Hematopoietic multipotent progenitor cell treated with erythropoietin and hydrocortisone succinate and interleukin-3 and kit ligand, for 15 days (in vitro differentiated cells): Measurements from ENCODE around the gene ESR1.
"Not testable (repeated sequence)": the region's sequence is repeated elsewhere in the genome, so short reads cannot be mapped to it uniquely, and the experiment has no call there.

ENCODE experiments used
- DNase-seq: peaks from one replicate; pipeline ENCODE4 v3.0.0-alpha.2; 2015; ENCODE audit warnings: low spot score

The ESR1 gene

DNA sequence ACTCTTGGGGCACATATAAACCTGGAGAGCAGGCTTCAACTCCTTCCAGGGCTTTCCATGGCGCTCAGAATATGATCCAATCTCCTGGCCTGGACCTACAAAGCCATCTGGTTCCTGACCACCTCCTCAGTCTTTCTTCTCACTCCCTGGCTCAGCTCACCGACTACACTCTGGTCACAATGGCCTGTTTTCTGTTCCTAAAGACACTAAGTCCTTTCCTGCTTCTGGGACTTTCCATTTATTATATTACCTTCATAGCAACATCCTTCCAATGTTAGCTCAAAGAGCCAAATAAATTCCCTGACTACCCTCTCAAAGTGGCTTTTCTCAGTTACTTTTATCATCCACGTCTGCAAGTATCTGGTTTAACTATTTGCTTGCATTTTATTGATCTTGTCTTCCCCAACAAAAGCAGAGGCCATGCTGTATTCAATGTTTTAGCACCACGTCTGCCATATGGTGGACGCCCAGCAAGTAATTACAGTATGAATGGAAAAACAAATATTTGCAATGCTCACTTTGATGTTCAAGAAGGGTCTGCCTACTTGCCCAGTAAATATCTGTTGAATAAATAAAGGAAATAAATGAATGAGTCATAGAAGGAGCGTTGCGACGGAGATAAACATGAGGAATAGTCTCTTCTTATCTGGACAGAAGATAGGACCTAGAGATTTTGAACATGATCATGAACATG lies 328.4 kb downstream of the ESR1 start:
- no peak for DNase-seq

DNA sequence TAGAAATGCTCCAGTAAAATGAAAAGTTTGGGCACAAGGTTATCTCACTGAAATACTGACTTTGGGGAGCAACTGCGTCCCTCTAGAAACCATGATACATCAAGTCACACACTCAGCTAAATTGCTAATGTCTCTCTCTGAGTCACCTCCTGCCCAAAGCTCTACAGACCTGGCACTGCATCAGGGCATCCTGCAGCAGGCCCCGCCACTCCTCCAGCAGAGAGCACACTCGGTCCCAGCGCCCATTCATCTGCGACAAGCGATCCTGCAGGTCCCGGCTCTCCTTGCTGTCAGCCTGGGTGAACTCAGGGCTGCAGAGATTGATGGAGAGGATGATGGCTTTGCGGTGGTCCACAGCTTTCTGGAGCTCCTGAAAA lies 329.0 kb downstream of the ESR1 start:
- no peak for DNase-seq

DNA sequence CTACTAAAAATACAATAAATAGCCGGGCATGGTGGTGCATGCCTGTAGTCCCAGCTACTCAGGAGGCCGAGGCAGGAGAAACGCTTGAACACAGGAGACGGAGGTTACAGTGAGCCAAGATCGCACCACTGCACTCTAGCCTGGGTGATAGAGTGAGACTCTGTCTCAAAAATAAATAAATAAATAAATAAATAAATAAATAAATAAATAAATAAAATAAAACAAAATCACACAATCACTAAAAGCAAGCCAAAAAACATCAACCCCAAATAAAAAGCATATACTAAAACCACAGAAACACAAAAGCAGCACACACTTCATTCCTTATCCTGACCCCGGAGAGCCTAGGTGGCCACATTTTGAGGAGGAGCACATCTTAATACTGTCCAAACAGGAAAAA lies 330.9 kb downstream of the ESR1 start:
- DNase-seq: not testable (repeated sequence)

DNA sequence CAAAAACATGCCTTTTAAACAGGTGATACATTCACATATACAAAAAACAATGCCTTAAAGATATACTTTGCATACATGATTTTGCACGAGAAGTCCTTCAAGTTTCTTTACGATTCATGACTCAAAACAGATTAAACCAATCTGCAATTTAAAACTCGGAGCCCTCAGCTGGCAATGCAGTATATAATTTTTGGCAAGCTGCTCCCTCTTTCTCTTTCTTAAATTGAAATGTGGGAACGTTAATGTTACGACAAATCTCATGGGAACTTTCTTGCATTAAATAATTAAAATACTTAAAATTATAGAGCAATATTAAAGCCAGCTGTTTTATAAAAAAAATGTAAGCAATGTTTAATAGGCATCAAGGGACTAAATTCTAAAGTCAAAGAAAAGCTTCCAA lies 334.6 kb downstream of the ESR1 start:
- no peak for DNase-seq

DNA sequence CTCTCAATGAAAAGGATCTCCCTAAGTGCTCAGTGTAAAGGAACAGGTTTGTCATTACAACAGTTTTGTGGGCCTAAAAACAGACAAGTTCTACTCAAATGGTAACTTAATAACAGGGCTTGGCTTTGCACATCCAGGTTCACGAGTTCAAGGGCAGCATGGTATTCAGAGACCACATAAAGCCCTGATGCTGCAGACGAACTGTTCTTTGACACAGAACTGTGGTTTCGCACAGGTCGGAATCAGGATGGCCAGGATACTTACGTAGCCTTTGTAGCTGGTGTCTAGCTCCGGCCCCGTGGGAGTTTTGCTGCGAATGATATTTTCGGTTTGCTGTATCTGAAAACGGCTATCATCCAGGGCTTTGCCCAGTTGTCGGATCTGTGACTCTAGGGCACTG lies 335.9 kb downstream of the ESR1 start:
- no peak for DNase-seq

DNA sequence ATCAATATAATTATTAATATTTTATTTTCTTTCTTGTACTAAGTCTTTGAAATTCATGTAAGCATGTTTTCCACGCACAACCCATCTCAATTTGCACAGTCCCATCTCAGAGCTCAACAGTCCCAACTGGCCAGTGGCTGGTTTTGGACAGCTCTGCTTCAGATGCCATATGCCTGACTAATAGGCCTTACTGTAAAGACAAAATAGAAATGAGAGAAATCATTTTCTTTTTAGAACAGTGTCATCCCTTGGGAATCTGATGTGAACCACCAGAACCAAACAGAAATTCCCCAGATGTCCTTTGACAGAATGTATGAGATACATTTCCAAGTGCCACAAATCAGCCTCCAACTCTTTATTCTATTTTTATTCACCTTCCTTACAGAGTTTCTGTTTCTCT lies 338.9 kb downstream of the ESR1 start:
- no peak for DNase-seq

DNA sequence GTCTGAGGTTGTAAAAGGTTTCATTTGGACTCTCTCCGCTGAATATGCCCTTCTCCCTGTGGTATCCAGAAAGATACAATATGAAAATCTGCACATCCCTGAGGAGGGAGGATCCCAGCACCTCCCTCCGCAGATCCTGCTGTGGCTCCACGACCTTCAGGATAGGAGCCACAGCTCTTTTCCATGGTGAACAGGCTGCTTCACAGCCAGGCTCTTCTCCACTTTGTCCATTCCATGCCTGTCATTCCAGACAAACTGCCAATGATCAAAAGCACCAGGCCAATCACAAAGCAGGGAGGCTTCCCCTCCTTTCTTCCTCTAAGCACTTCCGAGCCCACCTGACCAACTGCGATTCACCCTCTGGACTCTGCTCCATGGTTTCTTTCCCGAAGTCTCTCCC lies 339.8 kb downstream of the ESR1 start:
- DNase-seq: no peak

DNA sequence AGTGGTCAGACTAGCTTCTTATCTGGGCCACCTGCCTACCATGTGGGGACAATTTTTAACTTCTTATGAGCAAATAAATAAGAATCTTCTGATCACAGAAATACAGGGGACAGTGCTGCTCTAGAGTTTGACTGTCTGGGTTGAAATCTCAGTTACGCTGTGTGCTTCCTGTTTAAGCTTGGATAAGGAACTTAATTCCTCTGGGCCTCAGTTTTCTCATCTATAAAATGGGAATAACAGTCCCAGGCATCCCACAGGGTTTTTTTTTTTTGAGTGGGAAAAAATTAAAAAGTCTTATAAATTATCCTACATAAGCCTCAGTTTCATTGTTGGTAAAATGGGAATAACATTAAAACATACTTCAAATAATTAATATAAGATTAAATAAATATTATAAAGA lies 340.9 kb downstream of the ESR1 start:
- DNase-seq: no peak

DNA sequence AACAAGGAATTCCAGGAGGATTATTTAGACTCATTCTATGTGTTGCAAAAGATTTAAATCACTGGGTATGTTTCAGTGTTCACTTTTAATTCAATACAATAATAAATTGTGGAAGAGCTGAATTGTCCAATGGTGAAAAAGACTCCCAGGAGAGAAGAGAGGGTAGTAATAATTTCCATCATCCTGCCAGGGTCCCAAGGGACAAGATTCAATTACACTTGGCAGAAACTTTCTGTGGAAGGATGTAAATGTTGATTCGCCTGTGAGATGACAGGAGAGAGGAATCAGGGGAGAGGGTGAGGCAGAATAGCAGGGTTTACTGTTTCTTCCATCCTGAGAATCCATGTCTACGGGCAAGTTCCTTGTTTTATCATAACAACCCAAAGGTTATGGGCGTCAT lies 342.7 kb downstream of the ESR1 start:
- DNase-seq: no peak

DNA sequence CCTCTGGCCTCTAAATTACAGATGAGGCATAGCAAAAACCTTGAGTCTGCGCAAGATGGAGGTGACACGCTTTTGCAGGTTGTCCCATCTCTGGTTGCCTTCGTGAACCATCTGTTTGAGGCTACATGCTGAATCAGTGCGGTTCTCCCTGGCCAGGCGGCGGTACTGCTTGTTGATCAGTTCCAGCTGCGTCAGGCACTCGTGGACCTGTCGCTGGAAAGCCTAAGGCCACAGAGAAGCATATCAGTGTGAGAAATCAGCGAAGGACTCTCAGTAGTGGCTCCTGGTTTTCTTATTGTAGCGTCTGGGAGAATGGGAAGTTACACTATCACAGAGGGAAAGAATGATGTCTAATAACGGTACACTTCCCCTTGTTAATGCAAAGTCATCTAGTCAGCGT lies 344.4 kb downstream of the ESR1 start:
- no peak for DNase-seq

DNA sequence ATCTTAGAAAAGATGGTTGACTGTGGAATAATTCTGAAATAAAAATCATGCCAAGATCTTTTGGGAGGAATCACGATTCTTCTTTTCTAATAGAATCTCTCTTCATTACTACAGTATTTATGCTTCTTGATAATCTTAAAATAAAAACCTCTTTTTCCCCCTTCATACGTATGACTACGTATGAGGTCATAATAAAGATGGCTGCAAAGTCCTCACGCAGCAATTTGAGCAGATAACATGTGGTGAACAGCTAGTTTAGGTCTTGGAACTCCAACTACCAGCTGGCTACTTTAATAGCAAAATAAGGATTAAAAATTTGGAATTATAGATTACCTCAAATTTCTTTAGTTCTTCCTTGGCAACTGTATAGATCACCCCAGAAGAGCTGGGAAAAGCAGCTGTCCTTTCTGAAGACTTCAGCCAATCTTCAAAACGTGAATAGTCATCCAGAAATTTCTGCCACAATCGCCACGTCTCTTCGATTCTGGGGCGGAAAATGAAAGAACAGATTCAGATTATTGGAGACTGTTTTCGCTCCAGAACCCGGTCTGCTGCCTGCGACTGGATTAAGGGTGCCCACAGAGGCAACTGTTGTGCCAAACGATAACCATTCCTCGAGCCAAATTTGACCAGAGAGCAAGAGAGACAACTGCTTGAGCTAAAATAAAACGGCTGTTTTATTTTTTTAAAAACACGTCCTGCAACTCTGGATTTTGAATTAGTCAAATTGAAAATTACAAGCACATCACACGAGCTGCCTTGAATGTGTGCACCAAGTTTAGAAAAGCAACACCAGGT lies 347.3 kb downstream of the ESR1 start:
- no peak for DNase-seq

DNA sequence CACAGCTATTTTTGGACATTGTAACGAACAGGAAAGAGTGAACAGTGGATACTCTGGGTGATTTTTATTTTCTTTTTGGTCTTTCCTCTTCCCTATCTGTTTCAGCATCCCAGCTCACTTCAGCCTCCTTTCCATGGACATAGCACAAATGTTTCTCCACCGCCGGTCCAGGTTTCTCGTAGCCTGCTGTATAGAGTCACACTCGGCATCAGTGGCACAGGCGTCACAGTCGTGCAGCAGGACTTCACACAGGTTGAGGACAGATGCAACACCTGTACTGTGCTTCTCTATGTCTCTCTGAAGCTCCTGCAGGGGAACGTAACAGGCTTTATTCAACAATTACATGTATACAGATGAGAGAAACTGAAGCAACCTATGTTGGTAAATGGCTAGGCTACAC lies 348.3 kb downstream of the ESR1 start:
- no peak for DNase-seq

DNA sequence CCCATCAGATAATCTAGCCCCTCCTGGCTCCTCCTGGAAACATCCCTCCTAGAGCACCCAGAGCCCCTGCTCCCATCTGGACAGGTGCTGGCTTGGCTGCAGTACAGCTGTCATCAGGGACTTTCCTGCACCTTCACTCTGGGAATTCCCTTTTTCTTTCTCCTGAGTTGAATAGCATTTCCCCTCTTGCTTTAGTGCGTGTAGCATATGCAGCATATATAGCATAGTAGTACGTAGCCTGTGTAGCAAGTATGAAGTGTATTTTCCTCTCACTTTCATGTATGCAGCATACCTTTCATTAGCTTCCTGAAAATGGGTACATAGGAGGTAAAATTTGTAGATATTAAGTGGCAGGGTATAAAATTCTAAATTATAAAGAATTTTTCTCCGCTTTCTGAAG lies 352.9 kb downstream of the ESR1 start:
- DNase-seq: no peak

DNA sequence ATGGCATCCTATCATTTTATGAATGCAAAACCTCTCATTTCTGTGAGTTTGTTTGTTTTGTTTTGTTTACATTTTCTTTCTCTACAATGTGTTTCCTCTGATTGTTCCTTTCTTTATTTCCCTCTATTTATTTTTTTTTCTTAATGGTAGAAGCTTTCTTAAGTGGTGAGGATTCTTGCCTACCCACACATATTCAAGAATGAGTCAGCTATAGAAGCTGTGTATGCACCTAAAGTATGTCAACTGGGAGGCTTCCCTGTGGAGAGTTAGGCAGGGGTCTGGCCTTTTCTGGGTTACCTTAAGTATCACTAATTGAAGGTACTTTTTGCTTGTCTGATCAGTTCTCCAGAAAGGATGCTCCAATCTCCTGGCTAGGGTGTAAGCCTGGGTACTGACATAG lies 354.0 kb downstream of the ESR1 start:
- DNase-seq: no peak

DNA sequence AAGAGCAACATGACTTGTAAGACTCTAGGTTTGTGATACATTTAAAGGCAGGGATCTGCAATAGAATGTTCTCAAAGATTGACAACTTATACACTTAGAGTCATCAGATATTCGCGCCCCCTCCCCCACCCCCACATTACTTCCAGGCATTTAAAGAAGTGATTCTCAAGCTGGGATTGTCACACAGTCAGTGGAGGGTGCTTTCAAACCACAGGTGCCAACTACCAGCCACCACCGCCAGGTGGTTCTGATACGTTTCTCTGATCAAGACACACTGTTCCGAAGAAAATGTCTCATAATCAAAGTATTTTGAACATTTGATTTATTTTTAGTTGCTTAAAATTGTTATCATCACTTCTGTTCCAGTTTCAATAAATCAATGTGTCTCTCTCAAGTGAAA lies 357.5 kb downstream of the ESR1 start:
- DNase-seq: no peak

DNA sequence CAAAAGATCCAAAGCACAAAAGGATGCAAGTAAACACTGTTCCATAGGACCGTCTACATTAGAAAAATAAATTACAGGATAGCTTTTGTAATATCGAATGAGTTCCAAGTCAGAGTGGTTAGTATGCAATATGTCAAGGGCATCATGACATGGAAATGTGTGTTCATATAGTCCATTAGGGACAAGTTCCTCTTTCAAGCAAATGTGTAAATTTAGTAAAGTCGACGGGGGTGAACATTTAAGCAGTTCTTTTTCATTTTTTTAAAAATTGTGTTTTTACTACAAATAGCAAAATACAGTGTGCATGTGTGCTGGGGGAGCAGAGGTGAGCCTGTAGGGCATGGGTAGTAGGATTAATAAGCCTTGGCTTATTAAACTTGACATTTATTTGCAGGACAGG lies 359.0 kb downstream of the ESR1 start:
- no peak for DNase-seq

DNA sequence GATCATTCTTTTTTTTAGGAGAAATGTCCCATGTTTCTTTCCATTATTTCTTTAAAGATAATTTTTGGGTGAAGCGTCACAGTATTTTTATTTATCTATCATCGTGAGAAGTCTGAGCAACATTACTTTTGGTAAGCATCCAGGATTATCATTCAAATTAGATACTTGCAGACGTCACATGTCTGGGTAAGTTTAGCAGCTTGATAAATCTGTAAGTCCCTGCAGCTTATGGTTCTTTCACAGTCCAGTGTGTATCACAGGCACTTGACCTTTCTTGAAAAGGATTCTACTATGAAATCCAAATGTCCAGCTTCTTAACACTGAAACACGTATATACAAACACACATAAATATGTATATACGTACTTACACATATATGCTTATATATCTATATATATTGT lies 359.4 kb downstream of the ESR1 start:
- no peak for DNase-seq

DNA sequence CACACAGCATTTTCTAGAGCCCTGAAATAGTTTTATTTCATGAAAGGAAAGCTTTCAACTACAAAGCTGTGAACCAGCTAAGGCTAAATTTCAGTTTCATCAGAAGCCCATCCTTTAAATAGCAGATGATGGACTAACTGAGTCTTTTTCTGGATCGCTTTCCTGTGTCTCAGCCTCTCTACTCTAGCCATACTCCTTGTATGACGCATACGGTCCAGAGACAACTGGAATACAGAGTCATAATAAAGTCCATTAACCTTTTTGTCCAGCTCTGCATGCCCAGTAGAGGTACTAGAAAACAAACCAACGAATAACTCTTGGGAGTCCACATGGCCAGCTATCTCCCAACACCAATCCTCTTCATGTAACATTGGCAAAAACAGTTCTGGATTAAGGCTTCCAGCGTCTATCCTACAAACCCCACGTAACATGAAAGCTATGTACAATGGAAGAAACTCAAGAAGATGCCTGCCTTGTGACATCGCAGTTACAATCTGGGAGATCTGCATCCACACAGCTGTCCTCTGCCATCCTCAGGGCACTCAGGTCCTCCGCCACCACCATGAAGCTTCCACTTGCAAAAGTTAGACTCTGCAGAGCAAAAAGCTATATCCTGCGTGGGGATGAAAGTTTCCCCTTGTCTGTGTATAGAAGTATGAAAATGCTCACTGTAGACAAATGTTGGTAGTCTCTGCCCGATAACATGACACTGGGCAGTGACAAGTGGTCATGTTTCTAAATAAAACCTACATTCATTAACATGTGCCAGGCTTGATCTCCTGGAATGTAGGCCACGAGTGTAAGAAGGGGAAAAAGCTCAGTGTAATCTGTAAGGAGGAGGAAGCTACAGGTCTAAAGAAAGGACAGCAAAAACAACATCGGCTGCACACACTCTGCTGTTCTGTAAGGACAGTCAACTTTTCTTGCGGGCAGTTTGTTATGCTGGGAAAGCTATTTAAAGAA lies 360.4 kb downstream of the ESR1 start:
- DNase-seq: no peak

DNA sequence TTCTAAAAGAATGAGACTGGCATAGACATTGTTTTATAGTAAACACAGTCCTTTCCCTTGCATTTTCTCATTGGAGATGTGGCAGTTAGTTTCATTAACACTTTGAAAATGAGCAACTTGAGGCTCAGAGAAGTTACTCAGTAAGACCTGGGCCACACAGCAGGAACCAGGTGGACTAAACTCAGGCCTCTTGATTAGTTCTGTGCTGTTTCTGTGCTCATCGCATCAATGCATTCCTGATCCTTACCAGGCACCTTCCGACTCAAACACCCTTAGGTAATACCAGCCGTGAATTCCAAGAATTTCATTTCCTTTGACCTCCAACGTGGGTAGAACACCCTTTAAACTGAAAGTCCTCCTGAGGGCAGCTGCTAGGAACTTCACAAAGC lies 362.8 kb downstream of the ESR1 start:
- no peak for DNase-seq

DNA sequence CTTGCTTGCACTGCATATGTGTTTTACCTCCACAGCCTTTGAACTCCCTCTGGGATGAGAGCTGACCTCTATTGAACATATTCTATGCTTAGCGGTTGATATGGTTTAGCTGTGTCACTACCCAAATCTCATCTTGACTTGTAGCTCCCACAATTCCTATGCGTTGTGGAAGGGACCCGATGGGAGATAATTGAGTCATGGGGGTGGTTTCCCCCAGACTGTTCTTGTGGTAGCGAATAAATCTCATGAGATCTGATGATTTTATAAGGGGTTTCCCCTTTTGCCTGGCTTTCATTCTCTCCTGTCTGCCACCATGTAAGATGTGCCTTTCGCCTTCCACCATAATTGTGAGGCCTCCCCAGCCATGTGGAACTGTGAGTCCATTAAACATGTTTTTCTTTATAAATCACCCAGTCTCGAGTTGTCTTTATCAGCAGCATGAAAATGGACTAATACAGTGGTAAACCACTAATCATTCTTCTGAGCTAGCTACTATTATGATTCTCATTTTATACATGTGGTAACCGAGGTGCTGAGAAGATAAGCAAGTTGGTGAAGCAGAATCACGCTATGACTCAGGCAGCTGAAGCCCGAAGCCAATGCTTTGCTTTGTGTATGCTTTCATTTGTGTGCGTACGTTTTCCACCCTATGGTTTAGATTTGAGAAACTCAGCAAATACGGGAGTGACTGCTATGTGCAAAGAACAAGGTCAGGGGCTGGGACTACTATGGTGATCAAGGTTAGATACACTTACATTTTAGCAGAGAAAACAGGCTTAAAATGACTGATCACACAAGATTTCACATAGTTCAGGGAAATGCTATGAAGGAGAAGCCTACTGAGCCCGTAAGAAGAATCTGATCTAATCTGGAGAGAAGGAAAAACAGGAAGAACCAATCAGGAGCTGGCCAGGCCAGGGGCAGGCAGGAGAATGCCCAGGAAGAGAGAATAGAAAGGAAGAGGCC lies 363.5 kb downstream of the ESR1 start:
- no peak for DNase-seq

DNA sequence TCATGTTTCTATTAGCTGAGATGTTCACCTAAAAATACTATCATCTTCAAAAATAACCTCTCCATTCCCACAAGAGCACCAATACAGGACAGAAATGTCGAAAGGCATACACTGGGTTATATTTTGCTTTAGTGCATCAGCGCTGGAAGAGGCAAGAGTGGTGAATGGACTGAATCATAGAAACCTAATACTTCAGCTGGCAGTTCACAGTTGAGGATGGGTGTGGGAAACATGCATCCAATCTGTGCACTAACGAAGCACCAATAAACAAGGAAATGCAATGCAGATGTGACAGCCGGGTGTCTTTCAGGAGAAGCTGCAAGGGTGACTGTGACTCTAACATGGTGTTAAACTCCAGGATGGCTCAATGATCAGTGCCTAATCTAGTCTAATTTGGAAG lies 365.8 kb downstream of the ESR1 start:
- no peak for DNase-seq

DNA sequence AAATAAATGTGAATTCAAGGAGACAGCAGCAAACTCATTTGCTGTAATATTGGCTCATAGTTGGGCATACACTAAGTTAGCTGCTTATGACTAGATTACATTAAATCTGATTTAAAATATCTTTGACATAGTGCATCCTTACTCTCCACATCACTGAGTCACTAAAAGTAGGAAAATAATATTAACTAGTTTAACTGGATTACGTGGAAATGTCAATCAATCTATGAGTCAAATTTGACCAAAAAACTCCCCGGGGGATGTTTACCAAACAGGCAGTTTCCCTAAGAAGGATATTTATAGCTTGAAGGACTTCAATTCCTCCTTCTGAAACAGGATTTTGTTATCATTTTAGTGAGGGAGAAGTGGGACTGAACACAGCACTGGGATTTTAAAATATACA lies 366.5 kb downstream of the ESR1 start:
- DNase-seq: no peak
